GM21825 (cell line): ENCODE measurements around the gene GJB4.
"Not testable (repeated sequence)": the region's sequence is repeated elsewhere in the genome, so short reads cannot be mapped to it uniquely, and the experiment has no call there.

Experiments
- ATAC-seq: cut with Tn5 transposase; IDR thresholded peaks from one replicate; pipeline ENCODE4 v1.9.1; 2021; ENCODE audit warnings: mild to moderate bottlenecking, moderate library complexity; ENCODE audit not compliant: unreplicated experiment

The GJB4 gene

GRCh38 chr1:34794790-34795180, 35.2 kb downstream of the GJB4 start:
- ATAC-seq, result no peak

GRCh38 chr1:34795916-34796315, 36.4 kb downstream of the GJB4 start:
- ATAC-seq, result no peak

- ATAC-seq, result peak; percentile 47
These were observed 37.5 kb downstream of the GJB4 start for GRCh38 chr1:34796990-34797389.

GRCh38 chr1:34800214-34800613, 40.7 kb downstream of the GJB4 start:
- ATAC-seq, result no peak

- ATAC-seq, result no peak
These were observed 44.2 kb downstream of the GJB4 start for GRCh38 chr1:34803770-34804169.

GRCh38 chr1:34806396-34806795, 46.9 kb downstream of the GJB4 start:
- no peak for ATAC-seq

GRCh38 chr1:34808051-34808810, 48.7 kb downstream of the GJB4 start:
- ATAC-seq, result no peak

GRCh38 chr1:34810781-34811180, 51.2 kb downstream of the GJB4 start:
- ATAC-seq, result not testable (repeated sequence)
